HEK293 (cell line): ENCODE data around the gene TARS3.
A peak's percentile ranks its signal among the peaks of the same experiment; 100 is the strongest.

Experiments used
- ATF2 ChIP-seq: fragments of 450-650 bp; formaldehyde crosslinking; IDR thresholded peaks from 2 replicates; pipeline ENCODE4 v1.5.1; 2016; ENCODE audit warnings: missing biosample characterization, missing genetic modification characterization, low read depth
- GLI2 ChIP-seq: fragments of 450-650 bp; formaldehyde crosslinking; IDR thresholded peaks from 2 replicates; pipeline ENCODE4; 2017; ENCODE audit warnings: missing biosample characterization, missing genetic modification characterization, low read depth, borderline replicate concordance
- HIC1 ChIP-seq: fragments of 450-650 bp; formaldehyde crosslinking; IDR thresholded peaks from 2 replicates; pipeline ENCODE4 v1.5.1; 2016; ENCODE audit warnings: missing biosample characterization, missing genetic modification characterization
- IKZF3 ChIP-seq: fragments of 450-650 bp; IDR thresholded peaks from 2 replicates; pipeline ENCODE4 v1.5.0; 2018; ENCODE audit warnings: missing biosample characterization, mild to moderate bottlenecking, missing genetic modification characterization, moderate library complexity
- KLF1 ChIP-seq: fragments of 450-650 bp; formaldehyde crosslinking; IDR thresholded peaks from 2 replicates; pipeline ENCODE4 v1.5.1; 2016; ENCODE audit warnings: missing biosample characterization, missing genetic modification characterization
- KLF7 ChIP-seq: fragments of 450-650 bp; formaldehyde crosslinking; IDR thresholded peaks from 2 replicates; pipeline ENCODE4 v1.5.1; 2016; ENCODE audit warnings: missing biosample characterization, missing genetic modification characterization, borderline replicate concordance
- MZF1 ChIP-seq: fragments of 450-650 bp; formaldehyde crosslinking; IDR thresholded peaks from 2 replicates; pipeline ENCODE4 v1.5.1; 2017; ENCODE audit warnings: missing biosample characterization, missing genetic modification characterization, borderline replicate concordance
- OSR2 ChIP-seq: fragments of 450-650 bp; formaldehyde crosslinking; IDR thresholded peaks from 2 replicates; pipeline ENCODE4 v1.5.1; 2016; ENCODE audit warnings: missing biosample characterization, missing genetic modification characterization
- PRDM4 ChIP-seq: fragments of 450-650 bp; formaldehyde crosslinking; IDR thresholded peaks from 2 replicates; pipeline ENCODE4 v1.5.1; 2017; ENCODE audit warnings: missing biosample characterization, missing genetic modification characterization
- REPIN1 ChIP-seq: fragments of 450-650 bp; formaldehyde crosslinking; IDR thresholded peaks from 2 replicates; pipeline ENCODE4 v1.5.1; 2017; ENCODE audit warnings: missing biosample characterization, missing genetic modification characterization, low read depth
- SALL2 ChIP-seq: fragments of 450-650 bp; formaldehyde crosslinking; IDR thresholded peaks from 2 replicates; pipeline ENCODE4 v1.5.0; 2017; ENCODE audit warnings: missing biosample characterization, mild to moderate bottlenecking, missing genetic modification characterization, borderline replicate concordance
- YY2 ChIP-seq: fragments of 450-650 bp; formaldehyde crosslinking; IDR thresholded peaks from 2 replicates; pipeline ENCODE4 v1.5.1; 2016; ENCODE audit warnings: missing biosample characterization, missing genetic modification characterization
- ZBTB11 ChIP-seq: fragments of 450-650 bp; formaldehyde crosslinking; conservative IDR thresholded peaks from 2 replicates; pipeline ENCODE4 v1.5.1; 2016; ENCODE audit warnings: low read depth, missing biosample characterization, missing genetic modification characterization
- ZNF138 ChIP-seq: fragments of 450-650 bp; formaldehyde crosslinking; IDR thresholded peaks from 2 replicates; pipeline ENCODE4 v1.5.1; 2016; ENCODE audit warnings: missing biosample characterization, missing genetic modification characterization, borderline replicate concordance
- ZNF202 ChIP-seq: fragments of 450-650 bp; formaldehyde crosslinking; IDR thresholded peaks from 2 replicates; pipeline ENCODE4 v1.5.1; 2016; ENCODE audit warnings: missing biosample characterization, missing genetic modification characterization, borderline replicate concordance
- ZNF24 ChIP-seq: fragments of 450-650 bp; formaldehyde crosslinking; IDR thresholded peaks from 2 replicates; pipeline ENCODE4 v1.5.1; 2016; ENCODE audit warnings: missing biosample characterization, missing genetic modification characterization
- ZNF292 ChIP-seq: fragments of 450-650 bp; formaldehyde crosslinking; IDR thresholded peaks from 2 replicates; pipeline ENCODE4 v1.5.1; 2016; ENCODE audit warnings: low read depth, missing biosample characterization, missing genetic modification characterization, borderline replicate concordance
- ZNF311 ChIP-seq: fragments of 450-650 bp; formaldehyde crosslinking; IDR thresholded peaks from 2 replicates; pipeline ENCODE4 v1.5.1; 2017; ENCODE audit warnings: missing biosample characterization, missing genetic modification characterization, borderline replicate concordance
- ZNF354C ChIP-seq: fragments of 450-650 bp; formaldehyde crosslinking; IDR thresholded peaks from 2 replicates; pipeline ENCODE4 v1.5.1; 2016; ENCODE audit warnings: missing biosample characterization, missing genetic modification characterization, low read depth, borderline replicate concordance
- ZNF433 ChIP-seq: fragments of 450-650 bp; formaldehyde crosslinking; IDR thresholded peaks from 2 replicates; pipeline ENCODE4 v1.5.1; 2016; ENCODE audit warnings: missing biosample characterization, missing genetic modification characterization, low read depth
- ZNF473 ChIP-seq: fragments of 450-650 bp; formaldehyde crosslinking; IDR thresholded peaks from 2 replicates; pipeline ENCODE4 v1.5.1; 2017; ENCODE audit warnings: missing biosample characterization, missing genetic modification characterization
- ZNF48 ChIP-seq: fragments of 450-650 bp; formaldehyde crosslinking; IDR thresholded peaks from 2 replicates; pipeline ENCODE4 v1.5.1; 2016; ENCODE audit warnings: missing biosample characterization, missing genetic modification characterization
- ZNF513 ChIP-seq: fragments of 450-650 bp; IDR thresholded peaks from 2 replicates; pipeline ENCODE4 v1.5.1; 2018; ENCODE audit warnings: missing biosample characterization, missing genetic modification characterization
- ZNF521 ChIP-seq: fragments of 450-650 bp; formaldehyde crosslinking; IDR thresholded peaks from 2 replicates; pipeline ENCODE4 v1.5.1; 2017; ENCODE audit warnings: missing biosample characterization, mild to moderate bottlenecking, missing genetic modification characterization
- ZNF558 ChIP-seq: fragments of 450-650 bp; formaldehyde crosslinking; IDR thresholded peaks from 2 replicates; pipeline ENCODE4 v1.5.1; 2016; ENCODE audit warnings: missing biosample characterization, missing genetic modification characterization
- ZNF600 ChIP-seq: fragments of 450-650 bp; formaldehyde crosslinking; IDR thresholded peaks from 2 replicates; pipeline ENCODE4 v1.5.1; 2016; ENCODE audit warnings: missing biosample characterization, missing genetic modification characterization
- ZNF621 ChIP-seq: fragments of 450-650 bp; formaldehyde crosslinking; IDR thresholded peaks from 2 replicates; pipeline ENCODE4 v1.5.1; 2017; ENCODE audit warnings: missing biosample characterization, missing genetic modification characterization
- ZNF747 ChIP-seq: fragments of 450-650 bp; formaldehyde crosslinking; IDR thresholded peaks from 2 replicates; pipeline ENCODE4 v1.5.1; 2016; ENCODE audit warnings: missing biosample characterization, missing genetic modification characterization

Gene TARS3

GRCh38 chr15:101652098-101652785 is 72.0 kb downstream of the TARS3 start, which contains the start of gene TM2D3 (continued):
- TF ChIP-seq YY2 (peak; percentile 87), ATF2 (tag by site-specific recombination) (no peak), OSR2 (no peak), MZF1 (tag by site-specific recombination) (no peak), ZNF600 (tag by site-specific recombination) (0 out of 2 replicates have a peak, but pooled peaks have one; percentile 81), ZNF202 (tag by site-specific recombination) (no peak), IKZF3 (tag by site-specific recombination) (no peak), ZNF513 (tag by site-specific recombination) (peak; percentile 51; the same call in 1 of the 2 replicates), ZNF311 (tag by site-specific recombination) (no peak), ZNF433 (tag by site-specific recombination) (no peak), KLF1 (tag by site-specific recombination) (peak; percentile 60), ZNF521 (tag by site-specific recombination) (no peak), PRDM4 (tag by site-specific recombination) (no peak), ZNF138 (tag by site-specific recombination) (no peak), GLI2 (tag by site-specific recombination) (no peak), ZNF354C (tag by site-specific recombination) (no peak), SALL2 (tag by site-specific recombination) (no peak), HIC1 (tag by site-specific recombination) (no peak; the same call in 1 of the 2 replicates), ZNF48 (tag by site-specific recombination) (no peak), ZNF747 (tag by site-specific recombination) (no peak), ZNF292 (tag by site-specific recombination) (no peak), REPIN1 (no peak), ZNF621 (tag by site-specific recombination) (no peak), ZBTB11 (peak; percentile 93), KLF7 (tag by site-specific recombination) (no peak), ZNF24 (tag by site-specific recombination) (0 out of 2 replicates have a peak, but pooled peaks have one; percentile 39), ZNF558 (no peak), ZNF473 (tag by site-specific recombination) (no peak)
